B cell (primary cell): ENCODE results near the gene GPR25. TPM values are rescaled to one million over a fixed set of nuclear protein-coding genes. Genes with fewer than 3 reads are reported as not detected.

Source experiments
- ATAC-seq: fragments of 200-7000 bp; cut with Tn5 transposase; one replicate; pipeline ENCODE4 v1.10.0; 2021; ENCODE audit warnings: low read depth, mild to moderate bottlenecking, moderate number of reproducible peaks, moderate library complexity
- CTCF ChIA-PET: fragments of 350-600 bp; sonication (Branson Sonifier 250); formaldehyde crosslinking; loops from one replicate; lab custom pipeline; 2021; ENCODE audit warnings: antibody characterized with exemption, inconsistent platforms; lab: Charles Lee
- POLR2A ChIA-PET: fragments of 350-600 bp; sonication (Branson Sonifier 250); formaldehyde crosslinking; loops from one replicate; lab custom pipeline; 2021; ENCODE audit warnings: antibody characterized with exemption; lab: Charles Lee
- DNase-seq: peaks from one replicate; pipeline ENCODE4 v3.0.0; 2013
- H2AFZ ChIP-seq: 2 replicates; pipeline ENCODE4 v1.6.1; 2012; ENCODE audit warnings: mild to moderate bottlenecking, low read depth, low read length; ENCODE audit not compliant: insufficient read depth, poor library complexity, severe bottlenecking
- H3K27ac ChIP-seq, 2 donors: 1 replicate in 1 of 2; 2 replicates in 1 of 2; pipeline ENCODE4 v1.5.1; 2012 to 2013; ENCODE audit warnings: low read length in 2 of 2, mild to moderate bottlenecking in 2 of 2, moderate library complexity in 1 of 2
- H3K27me3 ChIP-seq, 4 experiments: fragments of 200-600 bp in 1 of 4; sonication (generic) in 1 of 4; replicated peaks in 1 of 4; 1 replicate in 2 of 4; 2 replicates in 2 of 4; pipeline versions ENCODE4 v1.6.1 to v1.7.0; 2013 to 2016; ENCODE audit warnings: low read length in 3 of 4, mild to moderate bottlenecking in 2 of 4, mixed read lengths in 1 of 4, moderate library complexity in 1 of 4; ENCODE audit not compliant: insufficient read depth in 4 of 4, control insufficient read depth in 3 of 4; ENCODE audit errors: control extremely low read depth in 1 of 4
- H3K36me3 ChIP-seq, 2 experiments: replicated peaks in 1 of 2; 1 replicate in 1 of 2; 2 replicates in 1 of 2; pipeline versions ENCODE4 v1.6.1 to v1.7.1; 2013; ENCODE audit warnings: low read length in 1 of 2; ENCODE audit not compliant: insufficient read depth in 2 of 2, control insufficient read depth in 1 of 2; ENCODE audit errors: control extremely low read depth in 1 of 2, extremely low read depth in 1 of 2
- H3K4me1 ChIP-seq, 2 donors: fragments of 200-600 bp in 1 of 2; sonication (generic) in 1 of 2; 1 replicate in 1 of 2; 2 replicates in 1 of 2; pipeline versions ENCODE4 v1.5.1 to v1.6.1; 2013 to 2017; ENCODE audit warnings: low read length in 2 of 2; ENCODE audit not compliant: control insufficient read depth in 2 of 2, insufficient read depth in 2 of 2
- H3K4me2 ChIP-seq: replicated peaks from 2 replicates; pipeline ENCODE3; 2012; ENCODE audit warnings: mild to moderate bottlenecking, low read depth, low read length; ENCODE audit not compliant: poor library complexity, severe bottlenecking
- H3K4me3 ChIP-seq, 5 experiments: fragments of 200-600 bp in 1 of 5; sonication (generic) in 1 of 5; 1 replicate in 3 of 5; 2 replicates in 2 of 5; pipeline versions ENCODE4 v1.5.1 to v1.7.0; 2011 to 2016; ENCODE audit warnings: low read length in 4 of 5, mild to moderate bottlenecking in 4 of 5, low read depth in 2 of 5, control low read depth in 1 of 5, moderate library complexity in 1 of 5; ENCODE audit not compliant: insufficient read depth in 1 of 5; ENCODE audit errors: control extremely low read depth in 1 of 5, extremely low read depth in 1 of 5
- H3K79me2 ChIP-seq: fragments of 200-600 bp; sonication (generic); one replicate; pipeline ENCODE4 v1.6.0; 2016; ENCODE audit warnings: low read length; ENCODE audit not compliant: control insufficient read depth, insufficient read depth
- H3K9ac ChIP-seq: fragments of 200-600 bp; sonication (generic); 2 replicates; pipeline ENCODE4 v1.6.1; 2017; ENCODE audit warnings: mild to moderate bottlenecking, low read length, moderate library complexity
- H3K9me3 ChIP-seq, 3 donors: one replicate each; pipeline versions ENCODE4 v1.6.1 to v1.7.1; 2013; ENCODE audit warnings: low read length in 2 of 3; ENCODE audit not compliant: control insufficient read depth in 2 of 3, insufficient read depth in 1 of 3; ENCODE audit errors: control extremely low read depth in 1 of 3
- H4K20me1 ChIP-seq: 2 replicates; pipeline ENCODE4 v1.6.0; 2012; ENCODE audit warnings: mild to moderate bottlenecking, low read length; ENCODE audit not compliant: insufficient read depth, control insufficient read depth, poor library complexity, severe bottlenecking
- H3K27ac Mint-ChIP-seq: one replicate; pipeline ENCODE4 v1.8.0; 2021; ENCODE audit warnings: mixed read lengths
- H3K27me3 Mint-ChIP-seq: one replicate; pipeline ENCODE4 v1.8.0; 2021; ENCODE audit warnings: mixed read lengths
- H3K4me1 Mint-ChIP-seq: one replicate; pipeline ENCODE4 v1.8.0; 2021; ENCODE audit warnings: mixed read lengths
- H3K4me3 Mint-ChIP-seq: one replicate; pipeline ENCODE4 v1.8.0; 2021; ENCODE audit warnings: mixed read lengths
- H3K9me3 Mint-ChIP-seq: one replicate; pipeline ENCODE4 v1.8.0; 2022; ENCODE audit warnings: mixed read lengths; ENCODE audit not compliant: insufficient read depth
- CTCF ChIP-seq: fragments of 200-600 bp; IDR thresholded peaks from one replicate; pipeline ENCODE4 v1.8.0; 2022; ENCODE audit warnings: antibody characterized with exemption, mild to moderate bottlenecking
- EZH2 ChIP-seq: IDR thresholded peaks from 2 replicates; pipeline ENCODE4 v1.6.1; 2012; ENCODE audit warnings: borderline replicate concordance, low read depth, mild to moderate bottlenecking, moderate library complexity, low read length; ENCODE audit not compliant: insufficient read depth, poor library complexity, severe bottlenecking
- WGBS: methylation state at CpG from one replicate; pipeline ENCODE4 v1.1.5; 2013; ENCODE audit warnings: missing lambda C conversion rate; ENCODE audit not compliant: insufficient coverage; 5-methylcytosine and 5-hydroxymethylcytosine counted together
- intact Hi-C: fragments of 100-400 bp; cut with micrococcal nuclease; formaldehyde crosslinking; loops from one replicate; pipeline ENCODE4 v1.10.0; 2022
- polyA plus RNA-seq: library from polyadenylated mRNA; depleted of rRNA; stranded (reverse); fragments of >200 nt; gene quantifications from 2 replicates; pipeline ENCODE4 v1.2.3, GENCODE V29; 2012
- total RNA-seq, 2 donors: library from RNA; stranded (reverse); fragments of 120-200 nt in 1 of 2; gene quantifications; 1 replicate in 1 of 2; 2 replicates in 1 of 2; pipeline versions ENCODE4 v1.2.3 to v1.2.4, GENCODE V29; 2013 to 2022

GPR25 gene
- total and polyA plus RNA-seq, 2 donors (not counting 1 experiment from before 2014, with no cell fraction given): 1.8 to 3.1 TPM

DNA sequence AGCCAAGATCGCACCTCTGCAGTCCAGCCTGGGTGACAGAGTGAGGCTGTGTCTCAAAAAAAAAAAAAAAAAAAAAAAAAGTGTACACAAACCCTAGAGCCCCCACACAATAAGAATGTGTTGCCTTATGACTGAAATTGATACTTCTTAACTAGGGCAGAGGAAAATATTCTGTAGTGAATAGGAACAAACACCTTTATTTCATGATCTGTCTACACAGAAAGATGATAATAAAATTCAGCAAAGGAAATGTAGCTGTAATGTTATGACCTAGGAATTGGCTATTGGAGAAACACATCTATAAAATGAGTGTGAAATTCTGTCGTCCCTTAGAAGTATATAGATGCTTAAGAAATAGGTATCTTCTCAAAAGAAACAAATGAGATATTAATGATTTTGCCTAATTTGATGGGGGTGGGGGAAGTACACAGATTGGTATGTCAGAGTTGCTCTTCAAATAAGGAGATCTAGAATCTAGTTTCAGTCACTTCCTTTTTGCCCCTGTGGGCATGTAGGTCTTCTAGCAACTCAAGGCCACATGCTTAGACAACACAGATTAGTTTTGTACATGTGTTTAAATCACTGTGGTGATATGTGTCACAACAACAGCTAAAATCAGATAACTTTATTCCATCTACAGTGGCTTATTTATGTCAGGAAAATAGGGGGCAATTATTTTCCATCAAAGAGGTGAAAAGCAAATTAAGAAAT, 10.7 kb upstream of the GPR25 start:
- H3K79me2 ChIP-seq: no peaks in the 10 kb centered on the region
- Mint-ChIP-seq H3K4me1 (peaks cover 32% of the 10 kb centered on the region), H3K9me3 (no peaks in the 10 kb centered on the region), H3K27ac (peak overlapping the region; percentile 50), H3K4me3 (peak overlapping the region; percentile 52), H3K27me3 (no peaks in the 10 kb centered on the region)
- no peaks in the 10 kb centered on the region for H4K20me1 ChIP-seq
- no peak overlapping the region for H2AFZ ChIP-seq
- intact Hi-C loops: no loop called here
- no peaks in the 10 kb centered on the region for H3K27me3 ChIP-seq
- TF ChIP-seq EZH2 (no peak), CTCF (no peak)
- H3K4me1 ChIP-seq: peaks cover 6 to 25% of the 10 kb centered on the region in 2 donors
- no peaks in the 10 kb centered on the region for H3K9me3 ChIP-seq
- H3K4me2 ChIP-seq: peak overlapping the region; percentile 39
- DNase-seq (no peak), ATAC-seq (peak; percentile 58)
- ChIA-PET CTCF (interaction anchor here (0.9 kb wide), 1 partner anchor 12 kb away, joined by 4 read pairs; no protein-coding TSS in a partner anchor), POLR2A (no interaction called here)
- no peak overlapping the region for H3K4me3 ChIP-seq
- no peaks in the 10 kb centered on the region for H3K36me3 ChIP-seq
- no peak overlapping the region for H3K9ac ChIP-seq
- WGBS: no CpG with 5 or more reads among the region's 2 CpGs
- H3K27ac ChIP-seq: peak overlapping the region; percentile 45 to 64
